ENCODE measurements around the gene MYADML2. TPM values are rescaled to one million over a fixed set of nuclear protein-coding genes. Genes with fewer than 3 reads are reported as not detected.

MYADML2 gene
- total RNA-seq, 1 experiment from 2014 or later = 0.46 TPM

DNA sequence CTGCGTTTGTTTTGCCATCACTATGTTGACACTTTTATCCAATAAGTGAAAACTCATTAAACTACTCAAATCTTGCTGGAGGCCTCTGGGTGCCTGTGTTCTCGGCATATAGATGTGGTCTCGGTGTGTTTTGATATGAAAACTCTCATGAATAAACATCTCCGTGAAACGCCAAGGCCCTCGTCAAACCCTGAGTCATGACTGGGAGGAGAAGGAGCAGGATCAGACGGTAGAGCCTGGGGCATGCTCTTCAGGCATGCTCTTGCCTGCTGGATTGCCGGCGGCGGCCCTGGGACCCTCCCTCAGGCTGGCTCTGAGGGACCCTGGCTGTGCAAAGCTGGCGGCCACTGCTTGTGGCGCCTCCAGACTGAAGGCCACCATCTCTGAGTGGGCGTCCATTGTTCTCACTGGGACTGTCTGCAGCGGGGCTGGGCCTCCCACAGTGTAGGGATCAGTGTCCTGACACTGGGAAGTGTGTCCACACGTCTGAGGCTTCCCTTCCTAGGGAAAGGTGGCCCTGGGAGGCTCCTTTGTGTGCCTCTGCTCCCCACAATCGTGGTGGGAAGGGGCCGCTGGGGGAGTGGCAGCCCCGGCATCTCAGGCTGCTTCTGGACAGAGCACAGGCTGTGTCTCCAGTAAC, 46.7 kb downstream of the MYADML2 start:
- ATAC-seq = no peak
- Mint-ChIP-seq H3K27me3 (ENCODE audit: low read depth) (peaks cover 13% of the 10 kb centered on the region), H3K27ac (no peak overlapping the region; the same call in 1 of the 2 replicates), H3K4me1 (no peaks in the 10 kb centered on the region), H3K36me3 (peaks cover 21% of the 10 kb centered on the region), H3K4me3 (no peak overlapping the region), H3K9me3 (no peaks in the 10 kb centered on the region)
- no peak for DNase-seq (ENCODE audit: low spot score)
- ChIA-PET CTCF (no interaction called here), POLR2A (no interaction called here)
- TF ChIP-seq, protein P1, sequence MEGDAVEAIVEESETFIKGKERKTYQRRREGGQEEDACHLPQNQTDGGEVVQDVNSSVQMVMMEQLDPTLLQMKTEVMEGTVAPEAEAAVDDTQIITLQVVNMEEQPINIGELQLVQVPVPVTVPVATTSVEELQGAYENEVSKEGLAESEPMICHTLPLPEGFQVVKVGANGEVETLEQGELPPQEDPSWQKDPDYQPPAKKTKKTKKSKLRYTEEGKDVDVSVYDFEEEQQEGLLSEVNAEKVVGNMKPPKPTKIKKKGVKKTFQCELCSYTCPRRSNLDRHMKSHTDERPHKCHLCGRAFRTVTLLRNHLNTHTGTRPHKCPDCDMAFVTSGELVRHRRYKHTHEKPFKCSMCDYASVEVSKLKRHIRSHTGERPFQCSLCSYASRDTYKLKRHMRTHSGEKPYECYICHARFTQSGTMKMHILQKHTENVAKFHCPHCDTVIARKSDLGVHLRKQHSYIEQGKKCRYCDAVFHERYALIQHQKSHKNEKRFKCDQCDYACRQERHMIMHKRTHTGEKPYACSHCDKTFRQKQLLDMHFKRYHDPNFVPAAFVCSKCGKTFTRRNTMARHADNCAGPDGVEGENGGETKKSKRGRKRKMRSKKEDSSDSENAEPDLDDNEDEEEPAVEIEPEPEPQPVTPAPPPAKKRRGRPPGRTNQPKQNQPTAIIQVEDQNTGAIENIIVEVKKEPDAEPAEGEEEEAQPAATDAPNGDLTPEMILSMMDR (IDR thresholded peaks at IDR 0.05) = no peak
- TF ChIP-seq SMAD4 (CRISPR knock-in tag; IDR thresholded peaks at IDR 0.05) = no peak
- TF ChIP-seq ESRRA (CRISPR knock-in tag; IDR thresholded peaks at IDR 0.05; ENCODE audit: borderline replicate concordance) = no peak
- TF ChIP-seq TEAD1 (CRISPR knock-in tag; IDR thresholded peaks at IDR 0.05) = no peak
- TF ChIP-seq, protein P2, sequence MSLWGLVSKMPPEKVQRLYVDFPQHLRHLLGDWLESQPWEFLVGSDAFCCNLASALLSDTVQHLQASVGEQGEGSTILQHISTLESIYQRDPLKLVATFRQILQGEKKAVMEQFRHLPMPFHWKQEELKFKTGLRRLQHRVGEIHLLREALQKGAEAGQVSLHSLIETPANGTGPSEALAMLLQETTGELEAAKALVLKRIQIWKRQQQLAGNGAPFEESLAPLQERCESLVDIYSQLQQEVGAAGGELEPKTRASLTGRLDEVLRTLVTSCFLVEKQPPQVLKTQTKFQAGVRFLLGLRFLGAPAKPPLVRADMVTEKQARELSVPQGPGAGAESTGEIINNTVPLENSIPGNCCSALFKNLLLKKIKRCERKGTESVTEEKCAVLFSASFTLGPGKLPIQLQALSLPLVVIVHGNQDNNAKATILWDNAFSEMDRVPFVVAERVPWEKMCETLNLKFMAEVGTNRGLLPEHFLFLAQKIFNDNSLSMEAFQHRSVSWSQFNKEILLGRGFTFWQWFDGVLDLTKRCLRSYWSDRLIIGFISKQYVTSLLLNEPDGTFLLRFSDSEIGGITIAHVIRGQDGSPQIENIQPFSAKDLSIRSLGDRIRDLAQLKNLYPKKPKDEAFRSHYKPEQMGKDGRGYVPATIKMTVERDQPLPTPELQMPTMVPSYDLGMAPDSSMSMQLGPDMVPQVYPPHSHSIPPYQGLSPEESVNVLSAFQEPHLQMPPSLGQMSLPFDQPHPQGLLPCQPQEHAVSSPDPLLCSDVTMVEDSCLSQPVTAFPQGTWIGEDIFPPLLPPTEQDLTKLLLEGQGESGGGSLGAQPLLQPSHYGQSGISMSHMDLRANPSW (CRISPR knock-in tag; conservative IDR thresholded peaks at IDR 0.05; ENCODE audit: low read depth) = no peak
- TF ChIP-seq, protein P3, sequence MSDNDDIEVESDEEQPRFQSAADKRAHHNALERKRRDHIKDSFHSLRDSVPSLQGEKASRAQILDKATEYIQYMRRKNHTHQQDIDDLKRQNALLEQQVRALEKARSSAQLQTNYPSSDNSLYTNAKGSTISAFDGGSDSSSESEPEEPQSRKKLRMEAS (CRISPR knock-in tag; IDR thresholded peaks at IDR 0.05) = no peak
- TF ChIP-seq OVOL2 (CRISPR knock-in tag; IDR thresholded peaks at IDR 0.05; ENCODE audit: borderline replicate concordance) = no peak
- TF ChIP-seq, protein P4, sequence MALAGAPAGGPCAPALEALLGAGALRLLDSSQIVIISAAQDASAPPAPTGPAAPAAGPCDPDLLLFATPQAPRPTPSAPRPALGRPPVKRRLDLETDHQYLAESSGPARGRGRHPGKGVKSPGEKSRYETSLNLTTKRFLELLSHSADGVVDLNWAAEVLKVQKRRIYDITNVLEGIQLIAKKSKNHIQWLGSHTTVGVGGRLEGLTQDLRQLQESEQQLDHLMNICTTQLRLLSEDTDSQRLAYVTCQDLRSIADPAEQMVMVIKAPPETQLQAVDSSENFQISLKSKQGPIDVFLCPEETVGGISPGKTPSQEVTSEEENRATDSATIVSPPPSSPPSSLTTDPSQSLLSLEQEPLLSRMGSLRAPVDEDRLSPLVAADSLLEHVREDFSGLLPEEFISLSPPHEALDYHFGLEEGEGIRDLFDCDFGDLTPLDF (CRISPR knock-in tag; IDR thresholded peaks at IDR 0.05) = no peak

DNA sequence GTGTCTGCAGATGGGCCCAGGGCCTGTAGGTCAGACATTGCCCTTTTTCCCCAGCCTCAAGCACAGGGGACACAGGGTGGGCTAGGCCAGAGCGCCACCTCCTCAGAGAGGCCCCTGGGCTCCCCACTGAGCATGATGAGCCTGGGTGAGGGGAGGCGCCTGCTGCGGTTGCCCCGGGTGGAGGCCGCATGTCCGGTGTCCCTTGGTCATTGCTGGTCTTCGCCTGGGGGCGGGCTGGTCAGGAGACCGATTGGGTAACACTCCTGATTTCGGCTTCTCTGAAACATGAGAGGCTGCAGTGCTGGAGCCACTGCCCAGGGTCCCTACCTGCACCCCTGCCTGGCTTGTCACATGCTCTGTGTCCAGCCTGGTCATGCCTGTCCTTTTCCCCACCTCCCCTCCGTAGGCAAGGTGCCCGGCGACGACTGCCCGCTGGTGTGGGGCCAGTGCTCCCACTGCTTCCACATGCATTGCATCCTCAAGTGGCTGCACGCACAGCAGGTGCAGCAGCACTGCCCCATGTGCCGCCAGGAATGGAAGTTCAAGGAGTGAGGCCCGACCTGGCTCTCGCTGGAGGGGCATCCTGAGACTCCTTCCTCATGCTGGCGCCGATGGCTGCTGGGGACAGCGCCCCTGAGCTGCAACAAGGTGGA, 47.4 kb downstream of the MYADML2 start:
- peaks cover 24% of the 10 kb centered on the region for H3K36me3 Mint-ChIP-seq
- no peak for ATAC-seq
- ChIA-PET CTCF (no interaction called here), POLR2A (no interaction called here)
- H3K4me3 Mint-ChIP-seq = no peak overlapping the region
- no peaks in the 10 kb centered on the region for H3K4me1 Mint-ChIP-seq
- peaks cover 13% of the 10 kb centered on the region for H3K27me3 Mint-ChIP-seq (ENCODE audit: low read depth)
- H3K27ac Mint-ChIP-seq = no peak overlapping the region
- no peak for DNase-seq (ENCODE audit: low spot score)
- H3K9me3 Mint-ChIP-seq = no peaks in the 10 kb centered on the region
- TF ChIP-seq ZNF671 (CRISPR knock-in tag; IDR thresholded peaks at IDR 0.05) = no peak
- no peak for TF ChIP-seq CBFB (CRISPR knock-in tag; IDR thresholded peaks at IDR 0.05; ENCODE audit: low read depth)
- TF ChIP-seq GTF2I (CRISPR knock-in tag; conservative IDR thresholded peaks at IDR 0.05) = no peak
- TF ChIP-seq GRHL2 (CRISPR knock-in tag; IDR thresholded peaks at IDR 0.05; ENCODE audit: insufficient replicate concordance, severe bottlenecking) = no peak
- TF ChIP-seq, protein P5, sequence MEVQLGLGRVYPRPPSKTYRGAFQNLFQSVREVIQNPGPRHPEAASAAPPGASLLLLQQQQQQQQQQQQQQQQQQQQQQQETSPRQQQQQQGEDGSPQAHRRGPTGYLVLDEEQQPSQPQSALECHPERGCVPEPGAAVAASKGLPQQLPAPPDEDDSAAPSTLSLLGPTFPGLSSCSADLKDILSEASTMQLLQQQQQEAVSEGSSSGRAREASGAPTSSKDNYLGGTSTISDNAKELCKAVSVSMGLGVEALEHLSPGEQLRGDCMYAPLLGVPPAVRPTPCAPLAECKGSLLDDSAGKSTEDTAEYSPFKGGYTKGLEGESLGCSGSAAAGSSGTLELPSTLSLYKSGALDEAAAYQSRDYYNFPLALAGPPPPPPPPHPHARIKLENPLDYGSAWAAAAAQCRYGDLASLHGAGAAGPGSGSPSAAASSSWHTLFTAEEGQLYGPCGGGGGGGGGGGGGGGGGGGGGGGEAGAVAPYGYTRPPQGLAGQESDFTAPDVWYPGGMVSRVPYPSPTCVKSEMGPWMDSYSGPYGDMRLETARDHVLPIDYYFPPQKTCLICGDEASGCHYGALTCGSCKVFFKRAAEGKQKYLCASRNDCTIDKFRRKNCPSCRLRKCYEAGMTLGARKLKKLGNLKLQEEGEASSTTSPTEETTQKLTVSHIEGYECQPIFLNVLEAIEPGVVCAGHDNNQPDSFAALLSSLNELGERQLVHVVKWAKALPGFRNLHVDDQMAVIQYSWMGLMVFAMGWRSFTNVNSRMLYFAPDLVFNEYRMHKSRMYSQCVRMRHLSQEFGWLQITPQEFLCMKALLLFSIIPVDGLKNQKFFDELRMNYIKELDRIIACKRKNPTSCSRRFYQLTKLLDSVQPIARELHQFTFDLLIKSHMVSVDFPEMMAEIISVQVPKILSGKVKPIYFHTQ (CRISPR knock-in tag; IDR thresholded peaks at IDR 0.05) = no peak
- no peak for TF ChIP-seq PRRX2 (CRISPR knock-in tag; IDR thresholded peaks at IDR 0.05)
- TF ChIP-seq, protein P6, sequence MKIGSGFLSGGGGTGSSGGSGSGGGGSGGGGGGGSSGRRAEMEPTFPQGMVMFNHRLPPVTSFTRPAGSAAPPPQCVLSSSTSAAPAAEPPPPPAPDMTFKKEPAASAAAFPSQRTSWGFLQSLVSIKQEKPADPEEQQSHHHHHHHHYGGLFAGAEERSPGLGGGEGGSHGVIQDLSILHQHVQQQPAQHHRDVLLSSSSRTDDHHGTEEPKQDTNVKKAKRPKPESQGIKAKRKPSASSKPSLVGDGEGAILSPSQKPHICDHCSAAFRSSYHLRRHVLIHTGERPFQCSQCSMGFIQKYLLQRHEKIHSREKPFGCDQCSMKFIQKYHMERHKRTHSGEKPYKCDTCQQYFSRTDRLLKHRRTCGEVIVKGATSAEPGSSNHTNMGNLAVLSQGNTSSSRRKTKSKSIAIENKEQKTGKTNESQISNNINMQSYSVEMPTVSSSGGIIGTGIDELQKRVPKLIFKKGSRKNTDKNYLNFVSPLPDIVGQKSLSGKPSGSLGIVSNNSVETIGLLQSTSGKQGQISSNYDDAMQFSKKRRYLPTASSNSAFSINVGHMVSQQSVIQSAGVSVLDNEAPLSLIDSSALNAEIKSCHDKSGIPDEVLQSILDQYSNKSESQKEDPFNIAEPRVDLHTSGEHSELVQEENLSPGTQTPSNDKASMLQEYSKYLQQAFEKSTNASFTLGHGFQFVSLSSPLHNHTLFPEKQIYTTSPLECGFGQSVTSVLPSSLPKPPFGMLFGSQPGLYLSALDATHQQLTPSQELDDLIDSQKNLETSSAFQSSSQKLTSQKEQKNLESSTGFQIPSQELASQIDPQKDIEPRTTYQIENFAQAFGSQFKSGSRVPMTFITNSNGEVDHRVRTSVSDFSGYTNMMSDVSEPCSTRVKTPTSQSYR (CRISPR knock-in tag; IDR thresholded peaks at IDR 0.05) = no peak
- no peak for TF ChIP-seq ZBTB21 (CRISPR knock-in tag; IDR thresholded peaks at IDR 0.05; ENCODE audit: borderline replicate concordance)
- no peak for TF ChIP-seq ZNF232 (CRISPR knock-in tag; IDR thresholded peaks at IDR 0.05)
- TF ChIP-seq, protein P7, sequence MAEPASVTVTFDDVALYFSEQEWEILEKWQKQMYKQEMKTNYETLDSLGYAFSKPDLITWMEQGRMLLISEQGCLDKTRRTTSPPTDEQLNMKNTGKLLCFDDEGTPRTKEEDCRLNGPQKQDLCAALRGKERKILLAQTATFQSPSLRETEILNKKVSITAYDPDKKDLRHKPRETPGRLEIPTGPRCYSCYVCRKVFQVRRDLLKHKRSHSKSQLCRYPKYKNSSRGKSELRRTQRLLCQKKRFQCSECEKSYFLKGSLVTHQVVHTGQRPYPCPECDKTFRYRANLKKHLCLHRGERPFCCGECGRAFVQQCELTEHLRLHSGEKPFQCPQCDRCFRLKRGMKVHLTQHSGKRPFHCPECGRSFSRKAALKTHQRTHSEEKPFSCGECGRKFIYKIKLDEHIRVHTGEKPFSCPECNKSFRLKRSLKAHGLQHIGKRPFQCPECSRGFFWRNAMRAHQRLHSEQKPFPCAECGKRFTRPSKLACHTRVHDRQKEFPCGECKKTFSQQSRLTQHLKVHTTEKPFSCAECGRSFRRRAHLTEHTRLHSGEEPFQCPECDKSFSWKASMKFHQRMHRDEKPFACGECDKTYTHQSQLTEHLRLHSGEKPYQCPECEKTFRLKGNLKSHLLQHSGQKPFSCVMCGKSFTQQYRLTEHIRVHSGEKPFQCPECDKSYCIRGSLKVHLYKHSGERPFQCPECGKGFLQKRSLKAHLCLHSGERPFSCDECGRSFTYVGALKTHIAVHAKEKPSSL (CRISPR knock-in tag; conservative IDR thresholded peaks at IDR 0.05) = no peak
- no peak for TF ChIP-seq ETV6 (CRISPR knock-in tag; IDR thresholded peaks at IDR 0.05)
- TF ChIP-seq FOXJ3 (CRISPR knock-in tag; IDR thresholded peaks at IDR 0.05; ENCODE audit: borderline replicate concordance) = no peak
- TF ChIP-seq TCF7 (CRISPR knock-in tag; IDR thresholded peaks at IDR 0.05; ENCODE audit: low read depth) = no peak
